Lower leg skin (tissue), 3 donors: ENCODE data around the gene NANP.

Experiments used
- POLR2A ChIP-seq, 2 donors: fragments of 450-650 bp; IDR thresholded peaks; one replicate each; pipeline ENCODE4 v1.6.1; 2016 to 2017; ENCODE audit warnings: antibody characterized with exemption in 2 of 2, mild to moderate bottlenecking in 1 of 2, moderate library complexity in 1 of 2
- TF ChIP-seq, protein P1 (sequence below), 3 donors: fragments of 450-650 bp; IDR thresholded peaks; one replicate each; pipeline ENCODE4 v1.5.1; 2016; ENCODE audit warnings: antibody characterized with exemption in 3 of 3, mild to moderate bottlenecking in 3 of 3, moderate library complexity in 2 of 3

DNA sequence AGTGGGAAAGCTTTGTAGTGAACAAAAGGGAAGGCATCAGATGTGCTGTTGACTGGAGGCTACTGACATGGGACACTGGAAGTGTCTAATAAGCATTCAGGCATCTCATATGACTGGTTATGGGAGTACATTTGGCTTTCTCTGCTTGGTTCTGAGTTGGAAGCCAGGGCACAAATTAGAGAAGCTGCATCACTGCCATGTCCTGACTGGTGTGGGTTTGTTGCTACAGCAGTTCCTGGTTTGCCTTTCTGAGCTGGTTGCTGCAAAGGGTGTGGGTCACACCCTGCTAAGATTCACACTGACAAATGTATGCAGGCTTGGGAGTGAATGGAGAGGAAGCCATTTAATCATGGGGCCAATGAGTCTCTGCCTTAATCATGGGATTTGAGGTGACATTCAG, 36.2 kb upstream of the NANP start:
- TF ChIP-seq, protein P1, sequence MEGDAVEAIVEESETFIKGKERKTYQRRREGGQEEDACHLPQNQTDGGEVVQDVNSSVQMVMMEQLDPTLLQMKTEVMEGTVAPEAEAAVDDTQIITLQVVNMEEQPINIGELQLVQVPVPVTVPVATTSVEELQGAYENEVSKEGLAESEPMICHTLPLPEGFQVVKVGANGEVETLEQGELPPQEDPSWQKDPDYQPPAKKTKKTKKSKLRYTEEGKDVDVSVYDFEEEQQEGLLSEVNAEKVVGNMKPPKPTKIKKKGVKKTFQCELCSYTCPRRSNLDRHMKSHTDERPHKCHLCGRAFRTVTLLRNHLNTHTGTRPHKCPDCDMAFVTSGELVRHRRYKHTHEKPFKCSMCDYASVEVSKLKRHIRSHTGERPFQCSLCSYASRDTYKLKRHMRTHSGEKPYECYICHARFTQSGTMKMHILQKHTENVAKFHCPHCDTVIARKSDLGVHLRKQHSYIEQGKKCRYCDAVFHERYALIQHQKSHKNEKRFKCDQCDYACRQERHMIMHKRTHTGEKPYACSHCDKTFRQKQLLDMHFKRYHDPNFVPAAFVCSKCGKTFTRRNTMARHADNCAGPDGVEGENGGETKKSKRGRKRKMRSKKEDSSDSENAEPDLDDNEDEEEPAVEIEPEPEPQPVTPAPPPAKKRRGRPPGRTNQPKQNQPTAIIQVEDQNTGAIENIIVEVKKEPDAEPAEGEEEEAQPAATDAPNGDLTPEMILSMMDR (IDR thresholded peaks at IDR 0.05) = no peak
- no peak for TF ChIP-seq POLR2A (IDR thresholded peaks at IDR 0.05)
